Measurements from ENCODE around the gene PER1. TPM values are rescaled to one million over a fixed set of nuclear protein-coding genes. Genes with fewer than 3 reads are reported as not detected.

Gene PER1
- total and polyA plus RNA-seq, 2 of the 8 experiments (the other 6 are each of a cell fraction or from before 2014, with no cell fraction given): 9.6 to 38.0 TPM

DNA sequence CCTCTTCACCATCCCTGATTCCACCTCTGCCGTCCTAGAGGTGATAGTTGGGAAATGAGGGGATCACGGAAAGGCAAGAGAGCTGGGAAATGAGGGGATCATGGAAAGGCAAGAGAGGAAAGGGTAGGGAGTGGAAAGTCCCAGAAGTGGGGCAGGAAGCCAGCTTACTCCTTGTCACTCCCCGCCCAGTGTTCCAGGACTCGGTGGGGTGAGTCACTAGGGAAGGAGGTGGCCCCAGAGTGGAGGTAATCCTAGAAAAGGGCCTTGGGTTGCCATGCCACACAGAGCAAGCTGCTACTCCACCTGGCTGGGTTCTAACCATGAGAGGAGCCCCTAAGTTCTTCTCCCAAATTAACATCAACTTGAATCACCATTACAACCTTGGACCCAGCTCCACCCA lies 48.7 kb downstream of the PER1 start:
- Histone ChIP-seq H3K79me1 (ENCODE audit: low read depth, low read length) (no peaks in the 10 kb centered on the region), H3K36me3 (ENCODE audit: control insufficient read depth in 2 of 4, insufficient read depth in 4 of 4, low read length in 3 of 4) (no peaks in the 10 kb centered on the region), H2AK5ac (ENCODE audit: low read depth, low read length) (no peak overlapping the region), H3K27ac (ENCODE audit: low read depth, low read length) (no peak overlapping the region), H3K79me2 (ENCODE audit: control insufficient read depth in 1 of 2, insufficient read depth in 2 of 2, low read length in 2 of 2) (no peaks in the 10 kb centered on the region), H3K9me3 (ENCODE audit: insufficient read depth in 2 of 2, low read depth in 1 of 2, low read length in 1 of 2) (no peaks in the 10 kb centered on the region), H3K27me3 (replicated peaks in 1 of 4; ENCODE audit: control insufficient read depth in 3 of 4, extremely low read depth in 1 of 4, insufficient read depth in 3 of 4, low read length in 3 of 4) (peaks cover 0 to 5% (median 3%) of the 10 kb centered on the region in 4 experiments; a peak in 4 of 7 replicates), H3K4me2 (ENCODE audit: insufficient read depth in 1 of 2, low read depth in 2 of 2, low read length in 2 of 2) (no peak overlapping the region), H3K9ac (replicated peaks in 1 of 4; ENCODE audit: extremely low read depth in 1 of 4, low read depth in 3 of 4, low read length in 3 of 4) (no peak overlapping the region), H3K23me2 (ENCODE audit: low read depth, low read length) (no peaks in the 10 kb centered on the region), H3K56ac (replicated peaks; ENCODE audit: insufficient read length, low read depth, low read length) (no peak overlapping the region), H3K23ac (ENCODE audit: insufficient read length) (no peak overlapping the region), H2BK20ac (ENCODE audit: low read length) (no peak overlapping the region), H4K91ac (replicated peaks; ENCODE audit: insufficient read length, low read length) (no peak overlapping the region), H3K4me3 (ENCODE audit: extremely low read depth in 1 of 4, insufficient read depth in 2 of 4, low read depth in 3 of 4, low read length in 4 of 4) (no peak overlapping the region), H3K4ac (replicated peaks; ENCODE audit: insufficient read length, low read depth, low read length) (no peak overlapping the region), H2AFZ (ENCODE audit: low read length) (no peak overlapping the region), H2BK15ac (ENCODE audit: low read length) (no peak overlapping the region), H3K14ac (ENCODE audit: insufficient read length) (no peak overlapping the region), H2BK5ac (ENCODE audit: low read depth, low read length) (no peak overlapping the region), H3K18ac (ENCODE audit: extremely low read depth, low read length) (no peak overlapping the region), H4K5ac (ENCODE audit: insufficient read length, low read depth, low read length) (no peak overlapping the region), H4K20me1 (replicated peaks in 1 of 2; ENCODE audit: control insufficient read depth in 1 of 2, insufficient read depth in 2 of 2, low read length in 2 of 2) (no peaks in the 10 kb centered on the region), H4K8ac (ENCODE audit: extremely low read depth, insufficient read depth, low read length) (no peak overlapping the region), H2BK120ac (replicated peaks; ENCODE audit: low read depth, low read length) (no peak overlapping the region), H2BK12ac (ENCODE audit: low read depth, low read length) (no peak overlapping the region), H3K4me1 (replicated peaks in 1 of 4; ENCODE audit: control insufficient read depth in 3 of 4, insufficient read depth in 4 of 4, low read length in 3 of 4) (no peaks in the 10 kb centered on the region)
- DNase-seq (ENCODE audit: low read depth in 1 of 2, low spot score in 2 of 2) (no peak), FAIRE-seq (no peak)
- ChIA-PET POLR2A (ENCODE audit: partially characterized antibody) (interaction anchor here (0.7 kb wide), 1 partner anchor 13 kb away, joined by 4 read pairs; no protein-coding TSS in a partner anchor), CTCF (ENCODE audit: partially characterized antibody) (interaction anchor here (2.6 to 23.3 kb wide), 5 partner anchors 7 to 44 kb away, joined by 7 to 501 read pairs (median 116); partner anchors contain the start of genes ALOX12B and ALOXE3)
- WGBS, 2 experiments (ENCODE audit: extremely low coverage in 1 of 2, insufficient coverage in 1 of 2, insufficient read length in 1 of 2, insufficient replicate concordance in 2 of 2, low coverage in 1 of 2, low lambda C conversion rate in 2 of 2, missing lambda C conversion rate in 1 of 2): 94% methylated on average over 4 of the region's 4 CpGs; no CpG with 5 or more reads in 1 of the 2 experiments
- TF ChIP-seq BCL11A (IDR thresholded peaks at IDR 0.05; ENCODE audit: low read depth in 2 of 2, low read length in 2 of 2) (no peak), SUZ12 (IDR thresholded peaks at IDR 0.05; ENCODE audit: low read length) (no peak), SRF (IDR thresholded peaks at IDR 0.05; ENCODE audit: low read depth, low read length) (no peak), SP2 (IDR thresholded peaks at IDR 0.05; ENCODE audit: low read length) (no peak), SP4 (IDR thresholded peaks at IDR 0.05; ENCODE audit: low read length) (no peak), POLR2A (IDR thresholded peaks at IDR 0.05; ENCODE audit: control extremely low read depth in 1 of 2, low read depth in 2 of 2, low read length in 2 of 2) (no peak), TAF7 (optimal IDR thresholded peaks at IDR 0.05; ENCODE audit: borderline replicate concordance, low read depth, low read length) (no peak), SP1 (IDR thresholded peaks at IDR 0.05; ENCODE audit: low read depth, low read length) (no peak), JUND (IDR thresholded peaks at IDR 0.05; ENCODE audit: low read length) (no peak), BRCA1 (IDR thresholded peaks at IDR 0.05; ENCODE audit: low read depth, low read length) (no peak), BACH1 (IDR thresholded peaks at IDR 0.05; ENCODE audit: low read length) (no peak), RBBP5 (IDR thresholded peaks at IDR 0.05; ENCODE audit: borderline replicate concordance, low read depth, low read length) (no peak), MAFK (IDR thresholded peaks at IDR 0.05; ENCODE audit: low read depth, low read length) (no peak)
- TF ChIP-seq, protein P1, sequence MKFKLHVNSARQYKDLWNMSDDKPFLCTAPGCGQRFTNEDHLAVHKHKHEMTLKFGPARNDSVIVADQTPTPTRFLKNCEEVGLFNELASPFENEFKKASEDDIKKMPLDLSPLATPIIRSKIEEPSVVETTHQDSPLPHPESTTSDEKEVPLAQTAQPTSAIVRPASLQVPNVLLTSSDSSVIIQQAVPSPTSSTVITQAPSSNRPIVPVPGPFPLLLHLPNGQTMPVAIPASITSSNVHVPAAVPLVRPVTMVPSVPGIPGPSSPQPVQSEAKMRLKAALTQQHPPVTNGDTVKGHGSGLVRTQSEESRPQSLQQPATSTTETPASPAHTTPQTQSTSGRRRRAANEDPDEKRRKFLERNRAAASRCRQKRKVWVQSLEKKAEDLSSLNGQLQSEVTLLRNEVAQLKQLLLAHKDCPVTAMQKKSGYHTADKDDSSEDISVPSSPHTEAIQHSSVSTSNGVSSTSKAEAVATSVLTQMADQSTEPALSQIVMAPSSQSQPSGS (IDR thresholded peaks at IDR 0.05; ENCODE audit: low read length): no peak

Data from H1 (cell line).